ENCODE results near the gene STXBP5L.
"Not testable (repeated sequence)": the region's sequence is repeated elsewhere in the genome, so short reads cannot be mapped to it uniquely, and the experiment has no call there.

Gene STXBP5L

GRCh38 chr3:121073011-121073410 lies 165.0 kb downstream of the STXBP5L start:
- in situ Hi-C loops (cut with MboI; ENCODE audit: low sequenced_read_pairs, unreplicated experiment), result no loop called here
- no peak for DNase-seq (ENCODE audit: low spot score)
- TF ChIP-seq CTCF (IDR thresholded peaks at IDR 0.05; ENCODE audit: borderline replicate concordance, control extremely low read depth, extremely low read depth, insufficient read depth, missing control alignments), result no peak

GRCh38 chr3:121075191-121075590 lies 167.2 kb downstream of the STXBP5L start:
- in situ Hi-C loops (cut with MboI; ENCODE audit: low sequenced_read_pairs, unreplicated experiment), result no loop called here
- no peak for DNase-seq (ENCODE audit: low spot score)
- no peak for TF ChIP-seq CTCF (IDR thresholded peaks at IDR 0.05; ENCODE audit: borderline replicate concordance, control extremely low read depth, extremely low read depth, insufficient read depth, missing control alignments)

GRCh38 chr3:121078378-121079101 lies 170.5 kb downstream of the STXBP5L start:
- DNase-seq (ENCODE audit: low spot score); in situ Hi-C loops (cut with MboI; ENCODE audit: low sequenced_read_pairs, unreplicated experiment): not testable (repeated sequence)

- DNase-seq (ENCODE audit: low spot score), result no peak
- no peak for TF ChIP-seq CTCF (IDR thresholded peaks at IDR 0.05; ENCODE audit: borderline replicate concordance, control extremely low read depth, extremely low read depth, insufficient read depth, missing control alignments)
- in situ Hi-C loops (cut with MboI; ENCODE audit: low sequenced_read_pairs, unreplicated experiment), result no loop called here
These were observed 188.9 kb downstream of the STXBP5L start for GRCh38 chr3:121096953-121097352.

GRCh38 chr3:121111086-121111485 lies 203.1 kb downstream of the STXBP5L start:
- DNase-seq (ENCODE audit: low spot score); in situ Hi-C loops (cut with MboI; ENCODE audit: low sequenced_read_pairs, unreplicated experiment): not testable (repeated sequence)

- TF ChIP-seq CTCF (IDR thresholded peaks at IDR 0.05; ENCODE audit: borderline replicate concordance, control extremely low read depth, extremely low read depth, insufficient read depth, missing control alignments), result no peak
- no peak for DNase-seq (ENCODE audit: low spot score)
- in situ Hi-C loops (cut with MboI; ENCODE audit: low sequenced_read_pairs, unreplicated experiment), result no loop called here
These were observed 204.1 kb downstream of the STXBP5L start for GRCh38 chr3:121111914-121112612.

GRCh38 chr3:121126033-121126706 lies 218.2 kb downstream of the STXBP5L start:
- no peak for TF ChIP-seq CTCF (IDR thresholded peaks at IDR 0.05; ENCODE audit: borderline replicate concordance, control extremely low read depth, extremely low read depth, insufficient read depth, missing control alignments)
- in situ Hi-C loops (cut with MboI; ENCODE audit: low sequenced_read_pairs, unreplicated experiment), result no loop called here
- DNase-seq (ENCODE audit: low spot score), result no peak

All from GM13976 (cell line).